Pancreas (tissue), 10 donors: ENCODE measurements around the gene GATB. TPM values are rescaled to one million over a fixed set of nuclear protein-coding genes. Genes with fewer than 3 reads are reported as not detected.

Experiments used
- ATAC-seq, 4 donors: fragments of 200-7000 bp; cut with Tn5 transposase; one replicate each; pipeline versions ENCODE4 v1.8.0 to v1.9.1; 2020; ENCODE audit warnings: mild to moderate bottlenecking in 4 of 4, moderate library complexity in 4 of 4
- DNase-seq, 6 donors: peaks; one replicate each; pipeline ENCODE4 v3.0.0-alpha.2; 2020
- FAIRE-seq: peaks from 2 replicates; lab custom pipeline; 2012; peaks lifted over from hg19 to GRCh38; lab: Jason Lieb, UNC
- H3K27ac ChIP-seq, 4 donors: fragments of 200-600 bp; sonication (generic); 1 replicate in 3 of 4; 2 replicates in 1 of 4; pipeline versions ENCODE4 v1.5.0 to v1.8.0; 2020
- H3K27me3 ChIP-seq, 4 donors: fragments of 200-600 bp; one replicate each; pipeline ENCODE4 v1.8.0; 2021
- H3K36me3 ChIP-seq, 3 donors: fragments of 200-600 bp; sonication (generic) in 1 of 3; one replicate each; pipeline versions ENCODE4 v1.5.0 to v1.8.0; 2020 to 2021
- H3K4me1 ChIP-seq, 3 donors: fragments of 200-600 bp; one replicate each; pipeline ENCODE4 v1.8.0; 2021
- H3K4me3 ChIP-seq, 4 donors: fragments of 200-600 bp; sonication (generic) in 2 of 4; one replicate each; pipeline versions ENCODE4 v1.5.0 to v1.8.0; 2020 to 2021
- H3K9me3 ChIP-seq, 4 donors: fragments of 200-600 bp; one replicate each; pipeline ENCODE4 v1.8.0; 2021
- WGBS, 2 donors: extraction: QIAGEN DNeasy Blood & Tissue Kit; methylation state at CpG; one replicate each; pipeline ENCODE4 v1.1.7; 2013; 5-methylcytosine and 5-hydroxymethylcytosine counted together
- intact Hi-C, 3 donors: fragments of 100-400 bp; cut with DNase I; formaldehyde crosslinking; loops; one replicate each; pipeline versions ENCODE4 v1.11.1 to v1.14.2; 2022
- polyA plus RNA-seq, 2 donors: library from polyadenylated mRNA; stranded (reverse); fragments of 200-250 nt; gene quantifications; one replicate each; pipeline ENCODE4 v1.2.3, GENCODE V29; 2013
- total RNA-seq, 6 donors: library from RNA; stranded (reverse); fragmentation: NEBNext Ultra II Directional in 4 of 6; extraction: Animal tissue kit (Norgen Biotek cat#: 25700) in 4 of 6; gene quantifications; one replicate each; pipeline versions ENCODE4 v1.2.1 to v1.2.4, GENCODE V29; 2021 to 2023
- TF ChIP-seq, protein P1 (sequence below), 4 donors: fragments of 200-600 bp; sonication (generic) in 3 of 4; IDR thresholded peaks; one replicate each; pipeline versions ENCODE4 v1.5.0 to v1.8.0; 2021; ENCODE audit warnings: antibody characterized with exemption in 4 of 4
- donor health status: healthy with polysubstance abuse.
- donor health status: DM: no; HTN: no; CAD: no; lungs with moderate emphysema.
- donor health status: DM: no; HTN: no; CAD: no.
- donor health status: control.
- donor health status: control.
- donor health status: Bipolar disorder and iron deficiency.
- donor health status: DM: yes; HTN: yes; CAD: no.
- donor health status: DM: no; HTN: no; CAD: no.
- donor health status: DM: no; HTN: no; CAD: no.
- donor health status: DM: yes; HTN: yes; CAD: no.

The GATB gene
- total and polyA plus RNA-seq, 8 donors: 1.8 to 10.0 (median 6.5) TPM

DNA sequence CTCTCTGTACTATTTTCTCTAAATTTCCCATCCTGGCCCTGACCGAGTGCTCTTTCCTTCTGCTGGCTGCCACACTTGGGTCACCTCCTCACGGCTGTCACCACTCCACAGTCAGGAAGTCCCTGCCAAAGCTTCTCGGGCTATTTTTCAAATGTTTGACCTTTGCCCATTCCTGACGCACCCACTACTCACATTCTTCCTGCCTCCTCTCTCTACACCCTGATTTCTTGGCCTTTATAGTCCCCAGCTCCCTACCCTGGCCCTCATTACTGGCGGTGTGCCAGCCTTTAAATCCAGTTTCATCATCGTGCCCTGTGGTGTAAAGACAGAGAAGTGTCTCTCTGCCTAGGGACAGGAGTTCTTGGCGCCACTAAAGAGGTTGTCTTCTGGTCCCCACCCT, 46.4 kb upstream of the GATB start:
- Histone ChIP-seq H3K27me3 (no peaks in the 10 kb centered on the region), H3K36me3 (no peaks in the 10 kb centered on the region), H3K9me3 (no peaks in the 10 kb centered on the region), H3K4me1 (no peaks in the 10 kb centered on the region), H3K4me3 (no peak overlapping the region), H3K27ac (no peak overlapping the region)
- intact Hi-C loops: no loop called here
- DNase-seq (no peak), ATAC-seq (no peak), FAIRE-seq (no peak)
- WGBS, 2 donors: 46 to 47% methylated on average over 7 of the region's 7 CpGs
- TF ChIP-seq, protein P1, sequence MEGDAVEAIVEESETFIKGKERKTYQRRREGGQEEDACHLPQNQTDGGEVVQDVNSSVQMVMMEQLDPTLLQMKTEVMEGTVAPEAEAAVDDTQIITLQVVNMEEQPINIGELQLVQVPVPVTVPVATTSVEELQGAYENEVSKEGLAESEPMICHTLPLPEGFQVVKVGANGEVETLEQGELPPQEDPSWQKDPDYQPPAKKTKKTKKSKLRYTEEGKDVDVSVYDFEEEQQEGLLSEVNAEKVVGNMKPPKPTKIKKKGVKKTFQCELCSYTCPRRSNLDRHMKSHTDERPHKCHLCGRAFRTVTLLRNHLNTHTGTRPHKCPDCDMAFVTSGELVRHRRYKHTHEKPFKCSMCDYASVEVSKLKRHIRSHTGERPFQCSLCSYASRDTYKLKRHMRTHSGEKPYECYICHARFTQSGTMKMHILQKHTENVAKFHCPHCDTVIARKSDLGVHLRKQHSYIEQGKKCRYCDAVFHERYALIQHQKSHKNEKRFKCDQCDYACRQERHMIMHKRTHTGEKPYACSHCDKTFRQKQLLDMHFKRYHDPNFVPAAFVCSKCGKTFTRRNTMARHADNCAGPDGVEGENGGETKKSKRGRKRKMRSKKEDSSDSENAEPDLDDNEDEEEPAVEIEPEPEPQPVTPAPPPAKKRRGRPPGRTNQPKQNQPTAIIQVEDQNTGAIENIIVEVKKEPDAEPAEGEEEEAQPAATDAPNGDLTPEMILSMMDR (IDR thresholded peaks at IDR 0.05): no peak

DNA sequence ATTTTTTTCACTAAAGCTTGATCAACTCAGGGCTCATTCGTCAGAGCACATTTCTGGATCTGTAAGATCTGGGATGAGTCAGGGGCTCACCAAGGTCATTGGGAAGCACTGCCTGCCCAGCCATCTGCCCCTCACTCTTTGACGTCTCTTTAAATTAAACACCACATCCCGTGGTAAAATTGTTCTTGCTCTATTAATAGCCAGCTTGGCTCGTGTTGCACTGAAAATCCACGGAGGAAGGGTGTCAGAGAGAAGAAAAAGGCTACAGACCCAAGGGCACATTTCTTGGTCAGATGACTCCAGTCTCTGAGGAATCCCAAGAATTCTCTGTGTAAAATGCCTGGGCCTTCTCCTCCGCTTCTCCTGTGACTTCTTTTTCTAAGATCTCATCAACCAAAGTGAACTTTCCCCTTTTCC, 45.7 kb upstream of the GATB start:
- FAIRE-seq (no peak), ATAC-seq (no peak), DNase-seq (no peak)
- H3K4me3 ChIP-seq: no peak overlapping the region
- H3K4me1 ChIP-seq: no peaks in the 10 kb centered on the region
- H3K36me3 ChIP-seq: no peaks in the 10 kb centered on the region
- WGBS, 2 donors: 50 to 52% methylated on average over 6 of the region's 6 CpGs
- TF ChIP-seq, protein P1 (IDR thresholded peaks at IDR 0.05): no peak
- H3K27ac ChIP-seq: no peak overlapping the region
- intact Hi-C loops: no loop called here
- no peaks in the 10 kb centered on the region for H3K27me3 ChIP-seq
- H3K9me3 ChIP-seq: no peaks in the 10 kb centered on the region

DNA sequence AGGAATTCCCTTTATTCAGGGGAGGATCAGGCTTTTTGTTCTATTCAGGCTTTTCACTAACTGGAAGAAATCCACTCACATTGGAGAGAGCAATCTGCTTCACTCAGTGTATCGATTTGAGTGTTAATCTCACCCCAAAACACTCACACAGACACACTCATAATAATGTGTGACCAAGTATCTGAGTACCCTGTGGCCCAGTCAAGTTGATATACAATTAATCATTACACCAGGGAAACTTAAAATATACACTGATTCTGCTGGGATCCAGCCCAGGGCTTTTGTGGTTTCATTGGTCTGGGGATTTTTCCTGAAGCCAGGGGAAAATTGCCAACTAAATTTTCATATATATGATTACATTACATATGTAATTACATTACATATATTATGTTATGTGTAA, 44.0 kb upstream of the GATB start:
- 54 to 75% methylated on average over 1 of the region's 1 CpG for WGBS, 2 donors
- ATAC-seq (no peak), FAIRE-seq (no peak), DNase-seq (no peak)
- TF ChIP-seq, protein P1 (IDR thresholded peaks at IDR 0.05): no peak
- Histone ChIP-seq H3K27me3 (no peaks in the 10 kb centered on the region), H3K4me1 (no peaks in the 10 kb centered on the region), H3K27ac (no peak overlapping the region), H3K9me3 (no peaks in the 10 kb centered on the region), H3K36me3 (no peaks in the 10 kb centered on the region), H3K4me3 (no peak overlapping the region)
- intact Hi-C loops: no loop called here

DNA sequence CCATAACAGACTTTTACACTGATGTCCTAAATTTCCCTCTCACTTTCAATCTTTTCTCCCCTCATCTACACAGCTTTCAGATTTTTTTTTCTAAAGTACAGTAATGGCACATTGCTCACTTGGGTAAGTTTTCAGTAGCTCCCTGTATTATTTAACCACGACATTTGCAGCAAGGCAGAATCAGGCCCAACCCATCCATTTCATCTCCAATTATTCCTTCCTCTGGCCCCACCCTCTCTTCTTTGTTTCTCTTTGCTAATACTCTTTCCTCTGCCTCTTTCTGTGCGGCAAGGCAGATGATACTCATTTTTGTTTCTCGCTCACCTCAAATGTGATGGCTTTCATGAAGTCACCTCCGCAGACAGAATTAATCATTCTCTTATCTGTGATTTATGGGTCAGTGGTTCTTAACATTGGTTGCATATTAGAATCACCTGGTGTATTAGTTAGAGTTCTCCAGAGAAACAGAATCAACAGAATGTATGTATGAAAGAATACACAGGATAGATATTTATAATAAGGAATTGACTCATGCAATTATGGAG, 43.4 kb upstream of the GATB start:
- WGBS, 2 donors: 73 to 79% methylated on average over 4 of the region's 4 CpGs
- FAIRE-seq (no peak), DNase-seq (no peak), ATAC-seq (no peak)
- H3K27ac ChIP-seq: no peak overlapping the region
- no peaks in the 10 kb centered on the region for H3K4me1 ChIP-seq
- intact Hi-C loops: no loop called here
- H3K9me3 ChIP-seq: no peaks in the 10 kb centered on the region
- TF ChIP-seq, protein P1 (IDR thresholded peaks at IDR 0.05): no peak
- no peaks in the 10 kb centered on the region for H3K27me3 ChIP-seq
- no peaks in the 10 kb centered on the region for H3K36me3 ChIP-seq
- H3K4me3 ChIP-seq: no peak overlapping the region

DNA sequence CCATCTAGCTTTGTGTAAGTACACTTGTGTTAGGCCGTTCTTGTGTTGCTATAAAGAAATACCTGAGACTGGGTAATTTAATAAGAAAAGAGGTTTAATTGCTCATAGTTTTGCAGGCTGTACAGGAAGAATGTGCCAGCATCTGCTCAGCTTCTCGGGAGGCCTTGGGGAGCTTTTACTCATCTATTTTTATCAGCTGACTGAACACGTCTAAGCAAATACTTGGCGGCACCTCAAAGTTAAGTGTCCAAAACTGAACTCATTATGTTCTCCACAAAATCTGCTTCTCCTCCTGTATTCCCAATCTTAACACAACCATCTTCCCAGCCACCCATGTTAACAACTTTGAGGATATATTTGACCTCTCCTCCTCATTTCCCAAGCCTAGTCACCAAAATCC, 42.4 kb upstream of the GATB start:
- Histone ChIP-seq H3K36me3 (no peaks in the 10 kb centered on the region), H3K4me3 (no peak overlapping the region), H3K9me3 (no peaks in the 10 kb centered on the region), H3K27me3 (no peaks in the 10 kb centered on the region), H3K27ac (no peak overlapping the region), H3K4me1 (no peaks in the 10 kb centered on the region)
- WGBS, 2 donors: 55 to 63% methylated on average over 4 of the region's 4 CpGs
- TF ChIP-seq, protein P1 (IDR thresholded peaks at IDR 0.05): no peak
- intact Hi-C loops: no loop called here
- DNase-seq: no peak
- ATAC-seq: no peak
- FAIRE-seq: no peak
